K562 (cell line): ENCODE measurements around the gene KMT2E. TPM values are rescaled to one million over a fixed set of nuclear protein-coding genes. Genes with fewer than 3 reads are reported as not detected.

Experiments used
- E2F5 ChIP-seq: sonication (generic); formaldehyde crosslinking; IDR thresholded peaks from 2 replicates; pipeline ENCODE4 v1.8.0; 2022; ENCODE audit warnings: mild to moderate bottlenecking, missing genetic modification reagents
- FOXA1 ChIP-seq: fragments of 450-650 bp; IDR thresholded peaks from 2 replicates; pipeline ENCODE4 v1.6.1; 2016; ENCODE audit warnings: mild to moderate bottlenecking, borderline replicate concordance
- KLF10 ChIP-seq: fragments of 250-450 bp; sonication (Bioruptor Pico); IDR thresholded peaks from 2 replicates; pipeline ENCODE4 v1.6.1; 2021; ENCODE audit warnings: matching md5 sums
- MCM2 ChIP-seq: fragments of 450-650 bp; IDR thresholded peaks from 2 replicates; pipeline ENCODE4 v1.6.1; 2017; ENCODE audit warnings: low read depth, mild to moderate bottlenecking
- PHF20 ChIP-seq: fragments of 450-650 bp; IDR thresholded peaks from 2 replicates; pipeline ENCODE4 v1.6.1; 2018; ENCODE audit not compliant: partially characterized antibody
- RBBP5 ChIP-seq: fragments of 200-600 bp; sonication (generic); IDR thresholded peaks from 2 replicates; pipeline ENCODE4 v1.6.1; 2012; ENCODE audit warnings: borderline replicate concordance, mild to moderate bottlenecking, low read length, control low read depth, inconsistent platforms; ENCODE audit not compliant: insufficient read depth, poor library complexity, severe bottlenecking
- STAT5A ChIP-seq: IDR thresholded peaks from 2 replicates; pipeline ENCODE4 v1.6.1; 2012; ENCODE audit warnings: low read length, inconsistent platforms, borderline replicate concordance
- TCF15 ChIP-seq: fragments of 250-450 bp; sonication (Bioruptor Pico); IDR thresholded peaks from 2 replicates; pipeline ENCODE4 v1.8.0; 2022; ENCODE audit warnings: moderate library complexity, mild to moderate bottlenecking, inconsistent platforms
- ZNF311 ChIP-seq: fragments of 250-450 bp; sonication (Bioruptor Pico); IDR thresholded peaks from 2 replicates; pipeline ENCODE4 v1.4.0; 2020; ENCODE audit warnings: mild to moderate bottlenecking, moderate library complexity
- ZZZ3 ChIP-seq: fragments of 450-650 bp; IDR thresholded peaks from 2 replicates; pipeline ENCODE4 v1.6.1; 2016; ENCODE audit warnings: antibody characterized with exemption, mild to moderate bottlenecking, moderate library complexity
- polyA plus RNA-seq, 8 experiments: library from polyadenylated mRNA; depleted of rRNA in 4 of 8; stranded (reverse) in 5 of 8; unstranded in 3 of 8; fragments of >200 nt; fragmentation: Nextera tagmentation in 2 of 8; fragmentation: Illumina TruSeq in 1 of 8; extraction: Ambion mirVana in 2 of 8; extraction: Trizol in 1 of 8; gene quantifications; 2 replicates each; pipeline versions ENCODE4 v1.2.1 to v1.2.3, GENCODE V29; 2011 to 2014; ENCODE audit warnings: inconsistent platforms in 1 of 8, missing spikeins in 1 of 8
- total RNA-seq, 7 experiments: library from RNA; depleted of rRNA in 6 of 7; stranded (reverse); fragments of >200 nt in 6 of 7; fragmentation: Illumina TruSeq in 2 of 7; extraction: Trizol in 2 of 7; gene quantifications; 2 replicates each; pipeline versions ENCODE4 v1.2.1 to v1.2.3, GENCODE V29; 2011 to 2021; ENCODE audit warnings: low replicate concordance in 1 of 7
- TF ChIP-seq, protein P1 (sequence below): fragments of 450-650 bp; IDR thresholded peaks from 2 replicates; pipeline ENCODE4 v1.6.1; 2018; ENCODE audit not compliant: partially characterized antibody
- TF ChIP-seq, protein P2 (sequence below): fragments of 250-450 bp; sonication (Bioruptor Pico); IDR thresholded peaks from 2 replicates; pipeline ENCODE4 v1.6.1; 2021; ENCODE audit warnings: mild to moderate bottlenecking
- TF ChIP-seq, protein P3 (sequence below), 2 experiments: fragments of 450-650 bp in 1 of 2; IDR thresholded peaks; 2 replicates each; pipeline ENCODE4 v1.6.1; 2011 to 2017; ENCODE audit warnings: low read depth in 2 of 2, antibody characterized with exemption in 1 of 2, borderline replicate concordance in 1 of 2, low read length in 1 of 2, mild to moderate bottlenecking in 1 of 2, mixed read lengths in 1 of 2; ENCODE audit not compliant: control insufficient read depth in 1 of 2

The KMT2E gene
- total and polyA plus RNA-seq, 9 of the 15 experiments (the other 6 are each of a cell fraction or from before 2014, with no cell fraction given), result 8.9 to 55.3 (median 38.1) TPM

DNA sequence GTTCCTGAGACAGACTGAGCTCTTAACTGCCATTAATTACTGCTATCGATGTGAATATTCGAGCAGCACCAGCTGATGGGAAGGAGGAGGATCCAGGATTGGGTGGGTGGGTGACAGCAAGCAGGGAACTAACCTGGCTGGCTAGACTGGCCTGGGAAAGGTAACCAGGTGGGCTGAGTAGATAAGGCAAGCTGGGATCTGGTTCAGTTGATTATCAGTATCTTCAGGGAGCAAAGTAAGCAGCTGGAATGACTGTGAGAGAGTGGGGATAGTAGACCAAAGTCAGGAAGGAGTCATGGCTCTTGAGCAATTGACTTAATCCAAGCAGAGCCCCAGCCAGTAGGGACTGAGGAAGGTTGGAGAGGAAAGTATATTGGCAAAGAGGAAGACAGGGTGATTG lies 46.9 kb upstream of the KMT2E start (continued):
- TF ChIP-seq TCF15 (CRISPR knock-in tag) (no peak), ZNF311 (CRISPR knock-in tag) (no peak), FOXA1 (no peak), STAT5A (peak; percentile 87), PHF20 (no peak), ZZZ3 (no peak), RBBP5 (no peak), KLF10 (no peak), MCM2 (no peak), E2F5 (CRISPR knock-in tag) (no peak)
- TF ChIP-seq, protein P1, sequence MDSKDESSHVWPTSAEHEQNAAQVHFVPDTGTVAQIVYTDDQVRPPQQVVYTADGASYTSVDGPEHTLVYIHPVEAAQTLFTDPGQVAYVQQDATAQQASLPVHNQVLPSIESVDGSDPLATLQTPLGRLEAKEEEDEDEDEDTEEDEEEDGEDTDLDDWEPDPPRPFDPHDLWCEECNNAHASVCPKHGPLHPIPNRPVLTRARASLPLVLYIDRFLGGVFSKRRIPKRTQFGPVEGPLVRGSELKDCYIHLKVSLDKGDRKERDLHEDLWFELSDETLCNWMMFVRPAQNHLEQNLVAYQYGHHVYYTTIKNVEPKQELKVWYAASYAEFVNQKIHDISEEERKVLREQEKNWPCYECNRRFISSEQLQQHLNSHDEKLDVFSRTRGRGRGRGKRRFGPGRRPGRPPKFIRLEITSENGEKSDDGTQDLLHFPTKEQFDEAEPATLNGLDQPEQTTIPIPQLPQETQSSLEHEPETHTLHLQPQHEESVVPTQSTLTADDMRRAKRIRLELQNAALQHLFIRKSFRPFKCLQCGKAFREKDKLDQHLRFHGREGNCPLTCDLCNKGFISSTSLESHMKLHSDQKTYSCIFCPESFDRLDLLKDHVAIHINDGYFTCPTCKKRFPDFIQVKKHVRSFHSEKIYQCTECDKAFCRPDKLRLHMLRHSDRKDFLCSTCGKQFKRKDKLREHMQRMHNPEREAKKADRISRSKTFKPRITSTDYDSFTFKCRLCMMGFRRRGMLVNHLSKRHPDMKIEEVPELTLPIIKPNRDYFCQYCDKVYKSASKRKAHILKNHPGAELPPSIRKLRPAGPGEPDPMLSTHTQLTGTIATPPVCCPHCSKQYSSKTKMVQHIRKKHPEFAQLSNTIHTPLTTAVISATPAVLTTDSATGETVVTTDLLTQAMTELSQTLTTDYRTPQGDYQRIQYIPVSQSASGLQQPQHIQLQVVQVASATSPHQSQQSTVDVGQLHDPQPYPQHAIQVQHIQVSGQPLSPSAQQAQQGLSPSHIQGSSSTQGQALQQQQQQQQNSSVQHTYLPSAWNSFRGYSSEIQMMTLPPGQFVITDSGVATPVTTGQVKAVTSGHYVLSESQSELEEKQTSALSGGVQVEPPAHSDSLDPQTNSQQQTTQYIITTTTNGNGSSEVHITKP, result no peak
- TF ChIP-seq, protein P2, sequence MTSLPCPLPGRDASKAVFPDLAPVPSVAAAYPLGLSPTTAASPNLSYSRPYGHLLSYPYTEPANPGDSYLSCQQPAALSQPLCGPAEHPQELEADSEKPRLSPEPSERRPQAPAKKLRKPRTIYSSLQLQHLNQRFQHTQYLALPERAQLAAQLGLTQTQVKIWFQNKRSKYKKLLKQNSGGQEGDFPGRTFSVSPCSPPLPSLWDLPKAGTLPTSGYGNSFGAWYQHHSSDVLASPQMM (CRISPR knock-in tag), result no peak
- TF ChIP-seq, protein P3, sequence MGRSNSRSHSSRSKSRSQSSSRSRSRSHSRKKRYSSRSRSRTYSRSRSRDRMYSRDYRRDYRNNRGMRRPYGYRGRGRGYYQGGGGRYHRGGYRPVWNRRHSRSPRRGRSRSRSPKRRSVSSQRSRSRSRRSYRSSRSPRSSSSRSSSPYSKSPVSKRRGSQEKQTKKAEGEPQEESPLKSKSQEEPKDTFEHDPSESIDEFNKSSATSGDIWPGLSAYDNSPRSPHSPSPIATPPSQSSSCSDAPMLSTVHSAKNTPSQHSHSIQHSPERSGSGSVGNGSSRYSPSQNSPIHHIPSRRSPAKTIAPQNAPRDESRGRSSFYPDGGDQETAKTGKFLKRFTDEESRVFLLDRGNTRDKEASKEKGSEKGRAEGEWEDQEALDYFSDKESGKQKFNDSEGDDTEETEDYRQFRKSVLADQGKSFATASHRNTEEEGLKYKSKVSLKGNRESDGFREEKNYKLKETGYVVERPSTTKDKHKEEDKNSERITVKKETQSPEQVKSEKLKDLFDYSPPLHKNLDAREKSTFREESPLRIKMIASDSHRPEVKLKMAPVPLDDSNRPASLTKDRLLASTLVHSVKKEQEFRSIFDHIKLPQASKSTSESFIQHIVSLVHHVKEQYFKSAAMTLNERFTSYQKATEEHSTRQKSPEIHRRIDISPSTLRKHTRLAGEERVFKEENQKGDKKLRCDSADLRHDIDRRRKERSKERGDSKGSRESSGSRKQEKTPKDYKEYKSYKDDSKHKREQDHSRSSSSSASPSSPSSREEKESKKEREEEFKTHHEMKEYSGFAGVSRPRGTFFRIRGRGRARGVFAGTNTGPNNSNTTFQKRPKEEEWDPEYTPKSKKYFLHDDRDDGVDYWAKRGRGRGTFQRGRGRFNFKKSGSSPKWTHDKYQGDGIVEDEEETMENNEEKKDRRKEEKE (IDR thresholded peaks at IDR 0.05; ENCODE audit: borderline replicate concordance in 1 of 2, control insufficient read depth in 1 of 2, low read depth in 2 of 2, low read length in 1 of 2), result no peak
